HL-60/S4 (cell line): ENCODE results near the gene NAA35.
"Not testable (repeated sequence)": the region's sequence is repeated elsewhere in the genome, so short reads cannot be mapped to it uniquely, and the experiment has no call there.

Experiments
- in situ Hi-C: fragments of 300-500 bp; cut with MboI; formaldehyde crosslinking; loops from 2 replicates; pipeline ENCODE4 v1.14.3; 2022; ENCODE audit warnings: low sequenced_read_pairs

NAA35 gene

DNA sequence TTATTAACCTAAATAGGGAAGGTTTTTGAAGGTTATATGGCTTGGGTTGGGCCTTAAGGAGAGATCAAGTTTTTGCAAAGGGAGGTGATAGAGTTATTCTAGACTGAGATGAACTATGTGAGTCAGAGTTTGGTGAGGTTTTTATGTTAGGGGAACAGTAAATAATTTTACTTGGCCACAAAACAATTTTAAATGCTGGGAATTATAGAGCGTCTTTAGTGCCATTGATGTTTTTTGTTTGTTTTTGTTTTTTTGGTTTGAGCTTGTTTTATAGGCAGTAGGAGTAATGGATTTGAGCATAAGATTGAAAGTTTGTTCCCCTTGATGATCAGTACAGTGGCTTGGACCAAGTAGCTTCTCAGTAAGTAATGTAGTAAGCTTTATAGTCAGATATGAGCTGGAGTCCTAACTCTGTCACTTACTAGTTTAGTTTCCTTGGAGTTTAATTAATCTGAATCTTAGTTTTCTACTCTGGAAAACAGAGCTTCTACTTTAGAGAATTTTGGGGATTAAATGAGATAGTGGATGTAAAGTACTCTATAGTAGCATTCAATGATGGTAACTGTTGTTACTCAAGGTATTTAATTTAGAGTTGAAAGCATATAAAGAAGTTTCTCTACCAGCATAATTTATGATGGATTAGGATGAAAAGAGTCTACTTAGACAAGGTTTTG, 2.9 kb downstream of the NAA35 start:
- in situ Hi-C loops, result no loop called here

GRCh38 chr9:85944672-85945071, 3.7 kb downstream of the NAA35 start:
- in situ Hi-C loops, result no loop called here

- in situ Hi-C loops, result no loop called here
Observed at GRCh38 chr9:85949586-85950335, 8.8 kb downstream of the NAA35 start.

DNA sequence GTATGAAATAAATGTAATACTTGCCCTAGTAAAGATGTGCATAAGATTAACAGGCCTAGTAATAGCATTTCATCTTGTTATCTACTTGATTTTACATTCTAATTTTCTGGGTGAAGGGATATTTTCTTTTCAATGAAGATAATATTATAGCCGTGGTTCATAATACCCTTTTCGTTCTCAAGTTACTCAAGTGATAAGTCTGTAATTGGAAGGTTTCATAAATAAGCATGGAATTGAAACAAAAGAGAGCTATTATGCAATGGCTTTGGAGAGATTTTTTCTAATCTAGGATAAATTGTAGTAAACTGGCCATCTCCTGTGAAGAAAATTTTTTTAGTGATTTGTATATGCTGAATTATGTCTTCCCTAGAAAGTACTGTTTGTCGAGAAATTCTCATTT, 19.0 kb downstream of the NAA35 start:
- in situ Hi-C loops, result no loop called here

GRCh38 chr9:85960688-85961093, 19.7 kb downstream of the NAA35 start:
- in situ Hi-C loops, result no loop called here

DNA sequence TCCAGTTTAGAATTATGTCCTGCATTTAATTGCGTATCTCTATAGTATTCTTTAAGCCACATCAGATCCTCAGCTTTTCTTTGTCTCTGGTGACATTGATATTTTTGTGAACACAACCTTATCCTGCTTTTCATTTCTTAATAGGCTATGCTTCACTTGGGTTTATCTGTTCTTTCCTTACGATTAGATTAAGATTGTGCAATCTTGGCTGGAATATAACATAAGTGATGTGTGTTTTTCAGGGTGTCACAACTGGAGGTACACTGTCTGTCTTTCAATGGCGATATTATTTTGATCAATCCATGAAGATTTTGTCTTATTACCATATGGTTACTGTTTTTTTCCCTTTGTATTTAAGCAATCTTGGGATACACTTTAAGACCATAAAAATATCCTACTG, 23.6 kb downstream of the NAA35 start:
- in situ Hi-C loops, result no loop called here

- in situ Hi-C loops, result no loop called here
Observed at GRCh38 chr9:85964949-85965348, 24.0 kb downstream of the NAA35 start.

GRCh38 chr9:85969727-85970126, 28.8 kb downstream of the NAA35 start:
- in situ Hi-C loops, result no loop called here

DNA sequence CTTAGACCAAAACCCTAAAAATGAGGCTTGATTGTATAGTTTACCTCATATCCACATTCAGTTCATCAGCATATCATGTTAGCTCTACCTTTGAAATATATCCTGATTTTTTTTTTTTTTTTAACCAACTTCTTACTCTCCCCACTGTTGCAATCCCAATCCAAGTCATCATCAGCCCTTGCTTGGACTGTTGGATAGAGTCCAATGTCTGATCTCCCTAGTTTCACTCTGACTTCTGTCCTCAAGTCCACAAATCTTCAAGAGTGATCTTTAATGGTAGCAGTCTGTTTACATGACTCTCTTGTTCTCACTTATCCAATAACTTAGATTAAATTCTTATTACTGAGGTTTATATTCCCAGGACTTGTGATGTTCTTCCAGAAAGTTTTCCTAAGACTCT, 30.8 kb downstream of the NAA35 start:
- in situ Hi-C loops, result no loop called here

GRCh38 chr9:85973238-85973637, 32.3 kb downstream of the NAA35 start:
- in situ Hi-C loops, result no loop called here

GRCh38 chr9:85974055-85974547, 33.2 kb downstream of the NAA35 start:
- in situ Hi-C loops, result not testable (repeated sequence)

- in situ Hi-C loops, result no loop called here
Observed at GRCh38 chr9:85978496-85978895, 37.5 kb downstream of the NAA35 start.

DNA sequence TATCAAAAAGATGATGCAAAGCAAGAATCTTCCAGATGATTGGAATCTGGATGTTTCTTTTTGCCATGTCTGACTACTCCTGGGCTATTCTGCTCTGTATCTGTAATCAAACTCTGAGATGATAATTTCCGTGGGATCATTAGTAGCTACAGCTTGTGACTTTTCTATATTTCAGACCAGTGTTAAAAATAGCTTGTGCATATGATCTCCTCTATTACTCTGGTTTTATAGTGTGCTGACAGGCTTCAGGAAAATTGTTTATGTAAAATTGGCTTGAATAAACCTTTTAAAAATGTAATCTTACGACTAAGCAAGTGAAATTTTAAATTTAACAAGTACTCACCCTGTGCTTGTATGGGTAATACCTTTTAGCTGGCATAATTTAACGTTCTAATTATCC, 40.4 kb downstream of the NAA35 start:
- in situ Hi-C loops, result no loop called here

DNA sequence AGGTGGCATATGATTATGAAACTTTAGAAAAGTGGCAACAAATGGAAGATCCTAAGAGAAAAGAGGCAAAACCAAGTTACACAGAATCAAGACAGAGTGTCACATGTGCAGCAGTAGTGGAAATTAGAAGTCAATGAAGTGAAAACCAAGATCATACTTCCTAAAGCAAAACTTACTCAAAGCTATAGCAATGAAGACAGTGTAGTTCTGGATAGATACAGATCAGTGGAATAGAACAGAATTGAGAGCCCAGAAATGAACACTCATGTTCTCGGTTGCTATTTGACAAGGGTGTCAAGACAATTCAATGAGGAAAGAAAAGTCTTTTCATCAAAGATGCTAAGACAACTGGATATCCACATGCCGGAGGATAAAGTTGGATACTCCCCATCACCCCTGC, 43.5 kb downstream of the NAA35 start:
- in situ Hi-C loops, result no loop called here

DNA sequence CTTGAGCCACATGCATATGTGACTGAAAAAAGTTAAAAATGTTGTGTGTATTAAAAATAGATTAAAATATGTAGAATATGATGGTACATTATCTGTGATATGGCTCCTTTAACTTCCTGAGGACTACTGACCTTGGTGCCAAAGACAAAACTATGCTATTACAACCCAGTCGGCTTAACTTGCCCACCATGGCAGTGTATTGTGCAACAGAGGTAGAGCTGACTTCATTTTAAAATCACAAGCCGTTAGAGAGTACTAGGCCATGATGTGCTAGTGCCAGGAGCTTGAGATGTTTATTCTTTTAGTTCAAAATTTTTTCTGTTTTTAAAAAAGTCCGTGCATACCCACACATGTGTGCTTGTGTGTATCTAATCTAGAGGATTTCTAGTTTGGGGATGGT, 46.3 kb downstream of the NAA35 start:
- in situ Hi-C loops, result no loop called here

DNA sequence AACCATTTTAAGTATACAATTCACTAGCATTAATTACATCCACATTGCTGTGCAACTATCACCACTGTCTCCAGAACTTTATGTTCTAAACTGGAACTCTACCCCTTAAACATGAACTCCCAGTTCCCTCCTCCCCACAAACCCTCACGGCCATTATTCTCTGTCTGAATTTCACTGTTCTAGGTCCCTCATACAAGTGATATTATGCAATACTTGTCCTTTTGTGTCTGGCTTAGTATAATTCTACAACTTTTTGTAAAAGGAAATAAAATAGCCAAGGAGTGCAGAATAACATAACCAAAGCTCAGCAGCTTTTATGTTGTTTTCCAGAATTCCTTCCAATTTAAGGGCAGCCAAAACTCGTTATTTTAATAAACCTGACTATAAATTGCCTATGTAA, 53.2 kb downstream of the NAA35 start:
- in situ Hi-C loops, result no loop called here

- in situ Hi-C loops, result no loop called here
Observed at GRCh38 chr9:85995097-85995496, 54.2 kb downstream of the NAA35 start.

DNA sequence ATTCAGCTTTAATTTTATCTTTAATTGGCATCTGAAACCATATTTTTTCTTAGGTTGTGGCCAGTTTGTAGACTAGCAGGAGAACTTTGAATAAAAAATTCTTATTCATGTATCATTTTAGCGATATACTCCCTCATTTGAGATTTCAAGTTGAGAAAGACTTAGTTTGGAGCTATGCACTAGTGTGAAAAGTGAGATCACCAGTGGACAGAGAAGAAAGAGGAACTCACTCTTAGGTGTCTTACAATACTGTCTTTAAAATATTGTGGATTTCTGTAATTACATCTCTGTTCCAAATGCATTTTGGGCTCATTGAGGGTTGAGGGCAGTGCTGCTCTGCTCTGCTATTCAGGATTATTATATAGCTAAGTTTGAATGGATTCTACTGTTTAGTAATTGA, 54.7 kb downstream of the NAA35 start:
- in situ Hi-C loops, result no loop called here

DNA sequence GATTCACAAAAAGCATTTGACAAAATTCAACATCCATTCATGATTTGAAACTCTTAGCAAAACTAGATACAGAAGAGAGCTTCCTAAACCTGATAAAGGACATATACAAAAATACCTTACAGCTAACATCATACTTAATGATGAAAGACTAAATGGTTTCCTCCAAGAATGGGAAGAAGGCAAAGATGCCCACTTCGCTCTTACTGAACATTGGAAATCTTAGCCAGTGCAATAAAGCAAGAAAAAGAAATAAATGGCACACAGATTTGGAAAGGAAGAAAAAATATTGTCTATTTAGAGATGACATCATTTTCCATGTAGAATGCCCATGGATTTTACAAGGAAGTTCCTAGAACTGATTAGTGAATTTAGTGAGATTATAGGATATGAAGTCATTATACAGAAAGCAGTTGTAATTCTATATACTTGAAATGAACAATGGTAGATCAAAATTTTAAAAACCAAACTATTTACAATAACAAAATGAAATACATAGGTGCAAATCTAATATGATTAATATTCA, 64.4 kb downstream of the NAA35 start:
- in situ Hi-C loops, result no loop called here

- in situ Hi-C loops, result no loop called here
Observed at GRCh38 chr9:86009133-86009532, 68.2 kb downstream of the NAA35 start.

DNA sequence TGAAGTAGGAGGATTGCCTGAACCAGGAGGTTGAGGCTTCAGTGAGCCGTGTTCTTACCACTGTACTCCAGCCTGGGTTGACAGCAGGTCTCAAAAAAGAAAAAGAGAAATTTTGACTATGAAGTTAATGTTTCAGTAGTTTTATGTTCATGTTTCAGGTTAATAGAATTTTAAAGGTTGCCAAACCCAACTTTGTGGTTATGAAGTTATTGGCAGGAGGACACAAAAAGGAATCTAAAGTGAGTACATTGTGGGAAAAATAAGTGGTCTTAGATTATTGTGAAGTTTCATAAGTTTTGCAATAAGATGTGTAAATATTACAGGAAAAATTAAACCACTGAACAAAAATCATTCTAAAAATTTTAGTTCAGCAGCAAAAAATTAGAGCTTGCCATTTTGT, 79.8 kb downstream of the NAA35 start:
- in situ Hi-C loops, result no loop called here

DNA sequence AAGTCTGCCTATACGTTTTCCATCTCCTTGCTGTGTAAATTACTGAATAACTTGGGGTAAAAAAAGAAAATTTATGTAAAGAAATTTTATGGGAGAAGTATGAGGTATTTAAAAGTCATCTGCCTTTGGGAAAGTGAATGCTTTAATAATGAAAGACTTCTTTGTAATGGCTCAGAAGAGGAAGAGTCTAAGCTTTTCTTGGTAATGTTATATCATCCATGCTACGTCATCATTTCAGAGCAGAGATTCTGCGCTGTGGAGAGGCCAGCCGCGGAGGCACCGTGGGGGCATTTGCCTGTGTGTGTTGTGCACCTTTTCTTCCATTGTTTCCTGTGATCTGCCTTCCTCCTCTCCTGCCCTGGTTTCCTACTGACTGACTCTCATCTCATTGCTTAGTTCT, 80.2 kb downstream of the NAA35 start:
- in situ Hi-C loops, result no loop called here
